Naive thymus-derived CD4-positive, alpha-beta T cell (primary cell): ENCODE data around the gene PPFIA4. TPM values are rescaled to one million over a fixed set of nuclear protein-coding genes. Genes with fewer than 3 reads are reported as not detected.

Experiments used
- ATAC-seq: fragments of 150-1000 bp; cut with Tn5 transposase; 2 replicates; pipeline ENCODE4 v1.10.0; 2021; ENCODE audit warnings: mild to moderate bottlenecking, moderate library complexity
- CTCF ChIA-PET: fragments of 350-600 bp; sonication (Branson Sonifier 250); formaldehyde crosslinking; loops from one replicate; lab custom pipeline; 2021; ENCODE audit warnings: antibody characterized with exemption; lab: Charles Lee
- POLR2A ChIA-PET: fragments of 350-600 bp; sonication (Branson Sonifier 250); formaldehyde crosslinking; loops from one replicate; lab custom pipeline; 2021; ENCODE audit warnings: antibody characterized with exemption, inconsistent platforms; lab: Charles Lee
- DNase-seq, 9 donors: peaks; one replicate each; pipeline versions ENCODE4 v3.0.0 to v3.0.0-alpha.2; 2020 to 2022; ENCODE audit warnings: mixed read lengths in 1 of 9
- H3K27ac ChIP-seq: one replicate; pipeline ENCODE4 v1.7.0; 2013; ENCODE audit warnings: mild to moderate bottlenecking, low read depth, low read length, moderate library complexity
- H3K27me3 ChIP-seq, 2 donors: one replicate each; pipeline ENCODE4 v1.7.0; 2013; ENCODE audit warnings: low read length in 2 of 2, mild to moderate bottlenecking in 2 of 2, moderate library complexity in 2 of 2; ENCODE audit not compliant: control insufficient read depth in 2 of 2, insufficient read depth in 2 of 2
- H3K36me3 ChIP-seq, 3 experiments: 1 replicate in 2 of 3; 2 replicates in 1 of 3; pipeline ENCODE4 v1.7.0; 2013; ENCODE audit warnings: low read length in 3 of 3, mild to moderate bottlenecking in 3 of 3, moderate library complexity in 1 of 3; ENCODE audit not compliant: insufficient read depth in 3 of 3, control insufficient read depth in 2 of 3
- H3K4me1 ChIP-seq, 2 donors: one replicate each; pipeline ENCODE4 v1.7.0; 2013; ENCODE audit warnings: low read length in 2 of 2, mild to moderate bottlenecking in 2 of 2, moderate library complexity in 1 of 2; ENCODE audit not compliant: control insufficient read depth in 2 of 2, insufficient read depth in 2 of 2
- H3K4me3 ChIP-seq: 2 replicates; pipeline ENCODE4 v1.7.0; 2013; ENCODE audit warnings: mild to moderate bottlenecking, low read length
- H3K9me3 ChIP-seq, 3 experiments: 1 replicate in 2 of 3; 2 replicates in 1 of 3; pipeline ENCODE4 v1.7.0; 2013; ENCODE audit warnings: low read length in 3 of 3; ENCODE audit not compliant: control insufficient read depth in 2 of 3
- H3K27ac Mint-ChIP-seq, 9 donors: one replicate each; pipeline ENCODE4 v1.8.0; 2020 to 2022; ENCODE audit warnings: mixed read lengths in 9 of 9, mild to moderate bottlenecking in 8 of 9, moderate library complexity in 5 of 9, inconsistent platforms in 2 of 9
- H3K27me3 Mint-ChIP-seq, 5 donors: one replicate each; pipeline ENCODE4 v1.8.0; 2021 to 2022; ENCODE audit warnings: mixed read lengths in 5 of 5, mild to moderate bottlenecking in 1 of 5
- H3K36me3 Mint-ChIP-seq, 5 donors: one replicate each; pipeline ENCODE4 v1.8.0; 2020 to 2022; ENCODE audit warnings: mixed read lengths in 5 of 5, mild to moderate bottlenecking in 3 of 5, inconsistent platforms in 1 of 5
- H3K4me1 Mint-ChIP-seq, 7 donors: one replicate each; pipeline ENCODE4 v1.8.0; 2020 to 2022; ENCODE audit warnings: mixed read lengths in 7 of 7, mild to moderate bottlenecking in 3 of 7, inconsistent platforms in 1 of 7
- H3K4me3 Mint-ChIP-seq, 10 donors: one replicate each; pipeline ENCODE4 v1.8.0; 2020 to 2022; ENCODE audit warnings: mild to moderate bottlenecking in 10 of 10, mixed read lengths in 10 of 10, moderate library complexity in 6 of 10, inconsistent platforms in 2 of 10
- H3K9me3 Mint-ChIP-seq, 11 donors: one replicate each; pipeline ENCODE4 v1.8.0; 2020 to 2022; ENCODE audit warnings: mixed read lengths in 11 of 11, mild to moderate bottlenecking in 4 of 11, inconsistent platforms in 1 of 11, moderate library complexity in 1 of 11
- intact Hi-C, 2 donors: fragments of 100-400 bp; cut with micrococcal nuclease; formaldehyde crosslinking; loops; one replicate each; pipeline ENCODE4 v1.15.1; 2023
- polyA plus RNA-seq, 2 donors: library from polyadenylated mRNA; unstranded; fragments of 300-500 nt; fragmentation: Illumina TruSeq; gene quantifications; one replicate each; pipeline ENCODE4 v1.2.3, GENCODE V29; 2021
- total RNA-seq, 6 experiments: library from RNA in 5 of 6; stranded (reverse) in 5 of 6; gene quantifications; 1 replicate in 5 of 6; 2 replicates in 1 of 6; pipeline ENCODE4 v1.2.3 and lab custom pipeline; 2021 to 2026

Gene PPFIA4
- total and polyA plus RNA-seq, 7 experiments from 2014 or later: 0.40 to 45.5 (median 2.4) TPM; not detected in 2

DNA sequence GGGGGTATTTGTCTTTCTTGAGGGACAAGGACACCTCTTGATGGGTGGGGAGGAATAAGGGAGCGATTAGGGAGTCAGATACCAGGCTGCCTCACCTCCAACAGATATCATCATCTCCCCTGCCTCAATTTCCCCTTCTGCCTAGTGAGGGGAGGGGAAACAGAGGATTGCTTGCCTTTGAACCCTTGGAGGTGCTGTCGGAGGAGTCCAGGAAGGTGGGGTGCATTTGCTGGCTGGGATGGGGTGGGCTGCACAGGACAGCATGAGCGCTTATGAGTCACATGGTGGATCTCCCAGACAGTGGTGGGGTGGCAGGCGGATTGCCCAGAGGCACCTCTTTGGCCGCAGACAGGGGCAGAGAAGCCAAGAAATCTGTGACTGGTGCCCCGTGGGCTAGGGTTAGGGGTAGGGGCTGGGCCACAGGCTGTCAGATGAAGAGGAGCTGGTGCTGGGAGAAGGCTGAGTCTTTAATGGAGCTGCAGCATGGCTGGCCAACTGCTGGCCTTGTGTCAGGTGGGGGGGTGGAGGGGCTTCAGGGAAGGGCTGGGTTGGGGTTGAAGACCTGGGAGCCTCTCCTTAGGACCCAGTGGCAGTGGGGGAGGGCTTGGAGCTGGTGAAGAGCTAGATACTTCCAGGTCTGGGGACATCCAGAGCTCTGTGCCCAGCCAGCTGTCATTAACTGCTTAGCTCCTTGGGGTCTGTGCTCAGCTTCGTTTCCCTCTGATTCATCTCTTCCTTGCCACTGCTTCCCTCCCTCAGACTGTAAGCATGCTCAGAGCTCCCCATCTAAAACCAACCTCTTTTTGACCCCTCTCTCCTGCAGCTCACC, 94.2 kb downstream of the PPFIA4 start:
- Histone ChIP-seq H3K4me1 (no peaks in the 10 kb centered on the region), H3K27me3 (peaks cover 0 to 6% of the 10 kb centered on the region in 2 donors), H3K36me3 (no peaks in the 10 kb centered on the region), H3K9me3 (no peaks in the 10 kb centered on the region), H3K4me3 (no peak overlapping the region), H3K27ac (no peak overlapping the region)
- POLR2A ChIA-PET: no interaction called here
- ATAC-seq (no peak), DNase-seq (peak in 1 of 9 donors; percentile 16)
- peaks cover 57 to 88% (median 68%) of the 10 kb centered on the region in 5 donors for H3K27me3 Mint-ChIP-seq
- peaks cover 0 to 4% (median 0%) of the 10 kb centered on the region in 5 donors for H3K36me3 Mint-ChIP-seq
- peaks cover 0 to 2% (median 0%) of the 10 kb centered on the region in 11 donors for H3K9me3 Mint-ChIP-seq
- no peak overlapping the region for H3K27ac Mint-ChIP-seq
- intact Hi-C loops: no loop called here
- CTCF ChIA-PET: no interaction called here
- peaks cover 0 to 8% (median 0%) of the 10 kb centered on the region in 7 donors for H3K4me1 Mint-ChIP-seq
- peak overlapping the region in 1 of 10 donors; percentile 30 for H3K4me3 Mint-ChIP-seq

DNA sequence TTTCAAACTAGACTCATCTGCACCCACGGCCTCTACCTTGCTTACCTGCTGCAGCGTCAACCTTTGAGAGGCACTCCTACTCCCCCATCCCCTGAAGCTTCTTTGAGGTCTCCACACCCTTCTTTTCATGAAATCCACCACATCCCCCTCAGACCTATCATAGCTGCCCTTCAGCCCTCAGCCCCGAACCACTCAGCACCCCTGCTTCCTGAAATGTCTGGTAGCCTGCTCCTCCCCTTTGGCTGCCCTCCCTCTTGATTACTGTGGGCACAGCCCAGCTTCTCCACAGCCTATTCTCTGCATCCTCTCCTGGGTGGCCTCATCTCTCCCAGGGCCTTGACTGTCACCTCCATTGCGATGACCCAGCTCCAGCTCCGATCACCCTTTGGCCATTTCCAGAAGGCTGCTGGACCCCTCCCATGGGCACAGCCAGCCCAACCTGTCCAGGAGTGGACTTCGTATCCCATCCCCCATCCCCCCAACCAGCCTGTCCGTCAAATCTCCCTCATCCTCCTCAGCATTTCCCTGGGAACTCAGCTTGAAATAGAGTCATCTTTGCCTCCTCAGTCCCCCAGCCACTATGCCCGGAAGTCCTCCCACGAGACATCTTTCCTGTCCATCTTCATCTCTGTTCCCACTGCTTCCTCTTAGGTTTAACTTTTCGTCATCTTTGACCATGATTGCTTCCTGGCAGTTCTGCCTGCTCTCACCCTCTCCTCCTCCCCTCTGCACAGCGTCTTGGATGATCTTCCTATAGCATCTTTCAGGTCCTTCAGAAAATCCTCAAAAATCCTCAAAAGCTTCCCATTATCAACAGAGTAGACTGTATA, 95.1 kb downstream of the PPFIA4 start:
- no peaks in the 10 kb centered on the region for H3K4me1 ChIP-seq
- intact Hi-C loops: no loop called here
- Mint-ChIP-seq H3K27me3 (peaks cover 57 to 90% (median 77%) of the 10 kb centered on the region in 5 donors), H3K27ac (no peak overlapping the region), H3K4me1 (peaks cover 0 to 12% (median 0%) of the 10 kb centered on the region in 7 donors), H3K4me3 (peak overlapping the region in 1 of 10 donors; percentile 30), H3K9me3 (peaks cover 0 to 2% (median 0%) of the 10 kb centered on the region in 11 donors), H3K36me3 (peaks cover 0 to 4% (median 0%) of the 10 kb centered on the region in 5 donors)
- DNase-seq (peak in 1 of 9 donors; percentile 4), ATAC-seq (no peak)
- no peak overlapping the region for H3K4me3 ChIP-seq
- H3K27me3 ChIP-seq: peaks cover under 1 to 6% of the 10 kb centered on the region in 2 donors
- POLR2A ChIA-PET: no interaction called here
- H3K27ac ChIP-seq: no peak overlapping the region
- no peaks in the 10 kb centered on the region for H3K36me3 ChIP-seq
- CTCF ChIA-PET: no interaction called here
- no peaks in the 10 kb centered on the region for H3K9me3 ChIP-seq

GRCh38 chr1:203122159-203122558, 95.9 kb downstream of the PPFIA4 start:
- Mint-ChIP-seq H3K36me3 (peaks cover 0 to 5% (median 0%) of the 10 kb centered on the region in 5 donors), H3K9me3 (peaks cover 0 to 2% (median 0%) of the 10 kb centered on the region in 11 donors), H3K4me1 (peaks cover 5 to 16% (median 6%) of the 10 kb centered on the region in 7 donors), H3K27me3 (peaks cover 59 to 91% (median 79%) of the 10 kb centered on the region in 5 donors), H3K27ac (peak overlapping the region in 1 of 9 donors; percentile 32), H3K4me3 (no peak overlapping the region)
- H3K4me1 ChIP-seq: no peaks in the 10 kb centered on the region
- intact Hi-C loops: no loop called here
- DNase-seq (peak in 1 of 9 donors; percentile 17), ATAC-seq (no peak)
- no peaks in the 10 kb centered on the region for H3K36me3 ChIP-seq
- no peaks in the 10 kb centered on the region for H3K9me3 ChIP-seq
- no peak overlapping the region for H3K4me3 ChIP-seq
- ChIA-PET POLR2A (no interaction called here), CTCF (no interaction called here)
- H3K27ac ChIP-seq: no peak overlapping the region
- H3K27me3 ChIP-seq: peaks cover 6 to 8% of the 10 kb centered on the region in 2 donors

DNA sequence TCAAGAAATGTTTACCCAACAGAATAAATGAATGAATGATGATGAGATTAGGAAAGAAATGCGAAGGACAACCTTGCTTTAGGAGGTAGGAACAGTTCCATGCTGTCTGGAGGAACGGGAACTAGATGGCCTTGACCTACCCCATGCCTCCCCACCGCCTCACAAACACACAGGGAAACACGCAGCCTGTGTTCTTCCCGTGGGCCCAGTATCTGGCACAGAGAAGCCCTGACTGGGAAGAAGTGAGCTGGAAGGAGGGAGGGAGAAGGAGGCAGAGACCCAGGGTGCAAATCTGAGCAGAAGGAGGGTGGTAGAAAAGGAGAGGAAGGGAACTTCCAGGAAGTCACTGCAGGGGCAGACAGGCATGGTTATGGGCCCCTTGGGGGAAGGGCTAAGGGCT, 97.7 kb downstream of the PPFIA4 start:
- H3K36me3 Mint-ChIP-seq: peaks cover 0 to 7% (median 0%) of the 10 kb centered on the region in 5 donors
- peaks cover 0 to 12% of the 10 kb centered on the region in 2 donors for H3K27me3 ChIP-seq
- no peak overlapping the region for H3K27ac ChIP-seq
- no peak overlapping the region for H3K27ac Mint-ChIP-seq
- intact Hi-C loops: no loop called here
- no peaks in the 10 kb centered on the region for H3K4me1 ChIP-seq
- H3K4me3 Mint-ChIP-seq: no peak overlapping the region
- DNase-seq: peak in 1 of 9 donors; percentile 12
- ChIA-PET CTCF (no interaction called here), POLR2A (no interaction called here)
- peaks cover 7 to 25% (median 11%) of the 10 kb centered on the region in 7 donors for H3K4me1 Mint-ChIP-seq
- H3K36me3 ChIP-seq: no peaks in the 10 kb centered on the region
- no peak for ATAC-seq
- peaks cover 55 to 91% (median 70%) of the 10 kb centered on the region in 5 donors for H3K27me3 Mint-ChIP-seq
- H3K9me3 Mint-ChIP-seq: peaks cover 0 to 2% (median 0%) of the 10 kb centered on the region in 11 donors
- H3K4me3 ChIP-seq: no peak overlapping the region
- no peaks in the 10 kb centered on the region for H3K9me3 ChIP-seq

- H3K27me3 ChIP-seq: peaks cover 0 to 12% of the 10 kb centered on the region in 2 donors
- peaks cover 59 to 91% (median 73%) of the 10 kb centered on the region in 5 donors for H3K27me3 Mint-ChIP-seq
- no peaks in the 10 kb centered on the region for H3K36me3 ChIP-seq
- no peak overlapping the region for H3K27ac ChIP-seq
- H3K9me3 ChIP-seq: no peaks in the 10 kb centered on the region
- DNase-seq (peak in 1 of 9 donors; percentile 8), ATAC-seq (no peak)
- peaks cover 0 to 7% (median 0%) of the 10 kb centered on the region in 5 donors for H3K36me3 Mint-ChIP-seq
- no peak overlapping the region for H3K4me3 Mint-ChIP-seq
- ChIA-PET CTCF (no interaction called here), POLR2A (no interaction called here)
- no peak overlapping the region for H3K27ac Mint-ChIP-seq
- no peaks in the 10 kb centered on the region for H3K4me1 ChIP-seq
- intact Hi-C loops: no loop called here
- peaks cover 0 to 2% (median 0%) of the 10 kb centered on the region in 11 donors for H3K9me3 Mint-ChIP-seq
- peaks cover 7 to 25% (median 11%) of the 10 kb centered on the region in 7 donors for H3K4me1 Mint-ChIP-seq
- H3K4me3 ChIP-seq: no peak overlapping the region
Observed at GRCh38 chr1:203124546-203125317, 98.4 kb downstream of the PPFIA4 start.
